Osteoblast (primary cell): ENCODE measurements around the gene COL23A1. TPM values are rescaled to one million over a fixed set of nuclear protein-coding genes. Genes with fewer than 3 reads are reported as not detected.

ENCODE experiments used
- DNase-seq: peaks from one replicate; pipeline ENCODE4 v3.0.0; 2011; ENCODE audit warnings: low spot score, mixed read lengths; ENCODE audit not compliant: insufficient read length; ENCODE audit errors: missing footprints
- H2AFZ ChIP-seq: 2 replicates; pipeline ENCODE4 v1.6.0; 2011; ENCODE audit warnings: mild to moderate bottlenecking, low read length
- H3K27ac ChIP-seq: 2 replicates; pipeline ENCODE4 v1.5.1; 2011; ENCODE audit warnings: mild to moderate bottlenecking, low read depth, low read length, moderate library complexity
- H3K27me3 ChIP-seq: 2 replicates; pipeline ENCODE4 v1.6.0; 2012; ENCODE audit warnings: mild to moderate bottlenecking, control low read depth, inconsistent platforms, low read length, moderate library complexity; ENCODE audit not compliant: insufficient read depth
- H3K36me3 ChIP-seq: 2 replicates; pipeline ENCODE4 v1.5.1; 2011; ENCODE audit warnings: mild to moderate bottlenecking, low read length, control low read depth, moderate library complexity; ENCODE audit not compliant: insufficient read depth
- H3K4me1 ChIP-seq: 2 replicates; pipeline ENCODE4 v1.5.1; 2011; ENCODE audit warnings: mild to moderate bottlenecking, low read length, control low read depth, moderate library complexity; ENCODE audit not compliant: insufficient read depth
- H3K4me2 ChIP-seq: 2 replicates; pipeline ENCODE4 v1.6.0; 2011; ENCODE audit warnings: mild to moderate bottlenecking, low read length; ENCODE audit not compliant: insufficient read depth
- H3K4me3 ChIP-seq: fragments of 200-600 bp; sonication (generic); 3 replicates; pipeline ENCODE4 v1.5.1; 2012; ENCODE audit warnings: mild to moderate bottlenecking, low read length, inconsistent platforms; ENCODE audit not compliant: insufficient read depth
- H3K79me2 ChIP-seq: 2 replicates; pipeline ENCODE4 v1.6.0; 2012; ENCODE audit warnings: mild to moderate bottlenecking, low read length, control low read depth, inconsistent platforms; ENCODE audit not compliant: insufficient read depth
- H3K9me3 ChIP-seq: 2 replicates; pipeline ENCODE4 v1.5.1; 2011; ENCODE audit warnings: low read depth, low read length, control low read depth
- H4K20me1 ChIP-seq: 2 replicates; pipeline ENCODE4 v1.6.0; 2012; ENCODE audit warnings: mild to moderate bottlenecking, low read length, control low read depth; ENCODE audit not compliant: insufficient read depth
- total RNA-seq: library from RNA; depleted of rRNA; stranded (reverse); fragments of >200 nt; gene quantifications from 2 replicates; pipeline ENCODE4 v1.2.3, GENCODE V29; 2012
- TF ChIP-seq, protein P1 (sequence below): IDR thresholded peaks from 2 replicates; pipeline ENCODE4 v1.5.1; 2011; ENCODE audit warnings: mild to moderate bottlenecking, low read depth, low read length, moderate library complexity; ENCODE audit errors: extremely low read depth

COL23A1 gene
- total RNA-seq, 1 donor, result under 0.01 TPM

DNA sequence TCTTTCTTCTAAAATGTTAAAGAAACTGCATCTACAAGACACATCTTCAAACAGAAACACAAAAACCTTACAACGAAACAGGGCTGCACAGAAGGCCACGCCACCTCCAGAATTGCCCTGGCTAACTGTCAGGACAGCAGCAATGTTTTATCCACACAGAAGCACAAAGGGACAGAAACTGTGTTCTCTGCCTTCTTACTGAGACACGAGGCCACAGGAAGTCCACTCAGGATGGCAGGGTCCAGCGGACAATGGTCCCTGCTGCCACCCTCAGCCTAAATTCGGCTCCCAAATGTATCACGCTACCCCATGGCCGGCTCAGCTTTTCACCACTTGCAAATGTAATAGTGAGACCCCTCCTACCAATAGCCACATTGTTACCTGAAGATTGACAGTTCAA, 197.8 kb downstream of the COL23A1 start:
- H4K20me1 ChIP-seq, result no peaks in the 10 kb centered on the region
- no peak overlapping the region for H3K4me2 ChIP-seq
- TF ChIP-seq, protein P1, sequence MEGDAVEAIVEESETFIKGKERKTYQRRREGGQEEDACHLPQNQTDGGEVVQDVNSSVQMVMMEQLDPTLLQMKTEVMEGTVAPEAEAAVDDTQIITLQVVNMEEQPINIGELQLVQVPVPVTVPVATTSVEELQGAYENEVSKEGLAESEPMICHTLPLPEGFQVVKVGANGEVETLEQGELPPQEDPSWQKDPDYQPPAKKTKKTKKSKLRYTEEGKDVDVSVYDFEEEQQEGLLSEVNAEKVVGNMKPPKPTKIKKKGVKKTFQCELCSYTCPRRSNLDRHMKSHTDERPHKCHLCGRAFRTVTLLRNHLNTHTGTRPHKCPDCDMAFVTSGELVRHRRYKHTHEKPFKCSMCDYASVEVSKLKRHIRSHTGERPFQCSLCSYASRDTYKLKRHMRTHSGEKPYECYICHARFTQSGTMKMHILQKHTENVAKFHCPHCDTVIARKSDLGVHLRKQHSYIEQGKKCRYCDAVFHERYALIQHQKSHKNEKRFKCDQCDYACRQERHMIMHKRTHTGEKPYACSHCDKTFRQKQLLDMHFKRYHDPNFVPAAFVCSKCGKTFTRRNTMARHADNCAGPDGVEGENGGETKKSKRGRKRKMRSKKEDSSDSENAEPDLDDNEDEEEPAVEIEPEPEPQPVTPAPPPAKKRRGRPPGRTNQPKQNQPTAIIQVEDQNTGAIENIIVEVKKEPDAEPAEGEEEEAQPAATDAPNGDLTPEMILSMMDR, result no peak
- no peaks in the 10 kb centered on the region for H3K79me2 ChIP-seq
- no peaks in the 10 kb centered on the region for H3K27me3 ChIP-seq
- H2AFZ ChIP-seq, result no peak overlapping the region
- H3K9me3 ChIP-seq, result no peaks in the 10 kb centered on the region
- peak; percentile 57 for DNase-seq
- no peak overlapping the region for H3K4me3 ChIP-seq
- H3K36me3 ChIP-seq, result no peaks in the 10 kb centered on the region
- no peaks in the 10 kb centered on the region for H3K4me1 ChIP-seq
- H3K27ac ChIP-seq, result no peak overlapping the region

DNA sequence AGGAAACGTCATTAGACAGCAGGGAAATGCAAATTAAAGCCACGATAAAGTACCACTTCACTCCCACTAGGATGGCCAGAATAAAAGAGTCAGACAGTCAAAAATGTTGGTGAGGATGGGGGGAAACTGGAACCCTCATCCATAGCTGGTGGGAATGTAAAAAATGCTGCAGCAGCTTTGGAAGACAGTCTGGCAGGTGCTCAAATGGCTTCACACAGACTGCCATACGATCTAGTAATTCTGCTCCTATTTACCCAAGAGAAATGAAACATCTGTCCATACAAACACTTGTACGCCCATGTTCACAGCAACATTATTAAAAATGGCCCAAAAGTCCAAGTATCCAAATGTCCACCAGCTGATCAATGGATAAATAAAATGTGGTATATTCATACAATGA, 198.7 kb downstream of the COL23A1 start:
- H3K9me3 ChIP-seq, result no peaks in the 10 kb centered on the region
- no peak overlapping the region for H3K27ac ChIP-seq
- H3K4me1 ChIP-seq, result no peaks in the 10 kb centered on the region

DNA sequence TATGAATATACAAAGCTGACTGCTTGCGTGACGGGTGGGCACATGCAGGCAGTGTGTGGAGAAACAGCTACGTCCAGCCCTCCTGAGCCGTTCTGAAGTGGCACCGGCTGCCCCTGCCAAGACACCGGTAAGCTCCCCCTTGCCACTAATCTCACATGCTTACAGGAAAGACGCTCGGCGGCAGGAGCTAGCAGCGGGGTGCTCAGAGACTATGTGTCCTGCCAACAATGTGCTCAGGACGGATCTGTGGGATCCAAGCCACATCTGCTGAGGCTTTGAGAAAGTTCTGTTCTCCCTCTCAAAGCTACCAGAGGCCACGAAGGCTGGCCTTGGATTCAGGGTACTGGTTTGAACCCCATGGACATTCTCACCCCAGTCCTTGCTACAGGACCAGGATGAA, 200.4 kb downstream of the COL23A1 start:
- Histone ChIP-seq H2AFZ (no peak overlapping the region), H3K4me2 (no peak overlapping the region), H3K4me3 (no peak overlapping the region), H3K4me1 (no peaks in the 10 kb centered on the region), H3K79me2 (no peaks in the 10 kb centered on the region), H3K36me3 (no peaks in the 10 kb centered on the region), H3K9me3 (no peaks in the 10 kb centered on the region), H3K27me3 (no peaks in the 10 kb centered on the region), H4K20me1 (no peaks in the 10 kb centered on the region), H3K27ac (no peak overlapping the region)
- TF ChIP-seq, protein P1, result no peak
- DNase-seq, result peak; percentile 55

More for the DNA sequence above, 198.7 kb downstream of the COL23A1 start:
- Histone ChIP-seq H2AFZ (no peak overlapping the region), H3K36me3 (no peaks in the 10 kb centered on the region), H4K20me1 (no peaks in the 10 kb centered on the region), H3K79me2 (no peaks in the 10 kb centered on the region), H3K4me3 (no peak overlapping the region), H3K27me3 (no peaks in the 10 kb centered on the region), H3K4me2 (no peak overlapping the region)
- DNase-seq, result peak; percentile 58
- TF ChIP-seq, protein P1, result no peak

DNA sequence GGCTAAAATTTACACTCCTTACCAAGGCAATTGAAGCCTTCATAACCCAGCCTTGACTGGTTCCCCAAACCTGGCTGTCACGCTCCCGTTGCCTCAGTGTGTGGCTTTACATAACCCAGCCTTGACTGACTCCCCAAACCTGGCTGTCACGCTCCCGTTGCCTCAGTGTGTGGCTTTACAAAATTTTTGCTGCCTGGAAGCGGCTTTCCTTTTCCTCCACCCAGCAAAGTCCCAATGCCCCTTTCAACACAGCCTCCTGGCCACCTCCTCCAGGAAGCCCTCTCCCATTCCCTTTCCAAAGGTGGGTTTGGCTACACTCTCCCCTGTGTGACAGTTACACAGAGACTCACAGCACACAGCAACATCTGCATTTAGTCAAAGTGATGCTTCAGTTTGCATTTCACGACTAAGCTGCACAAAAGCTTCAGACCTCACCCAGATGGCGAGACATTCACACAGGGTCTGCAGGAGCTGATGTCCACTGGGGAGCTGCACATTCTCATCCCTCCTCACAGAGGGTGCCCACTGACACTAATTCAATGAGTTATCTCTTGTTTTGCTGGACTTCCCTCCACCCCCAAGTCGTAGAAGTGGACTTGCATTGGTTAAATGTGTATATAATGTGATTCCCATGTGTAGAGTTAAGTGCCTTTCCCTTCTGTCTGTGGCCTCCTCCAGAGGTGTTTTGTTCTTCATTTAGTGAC, 201.0 kb downstream of the COL23A1 start:
- TF ChIP-seq, protein P1, result no peak
- Histone ChIP-seq H3K4me3 (no peak overlapping the region), H3K4me2 (no peak overlapping the region), H3K9me3 (no peaks in the 10 kb centered on the region), H3K36me3 (no peaks in the 10 kb centered on the region), H4K20me1 (no peaks in the 10 kb centered on the region), H3K27ac (no peak overlapping the region), H2AFZ (no peak overlapping the region), H3K27me3 (no peaks in the 10 kb centered on the region), H3K79me2 (no peaks in the 10 kb centered on the region), H3K4me1 (no peaks in the 10 kb centered on the region)
- DNase-seq, result peak; percentile 59
